OCI-LY7 (cell line): ENCODE measurements around the gene SDC4. TPM values are rescaled to one million over a fixed set of nuclear protein-coding genes. Genes with fewer than 3 reads are reported as not detected.

ENCODE experiments used
- BruUV-seq: library from RNA; stranded (reverse); fragments of 400-500 nt; replicated peaks from 2 replicates; lab custom pipeline; 2021; lab: Mats Ljungman, UMichigan
- CTCF ChIA-PET: fragments of 300-600 bp; sonication (Branson Sonifier 250); formaldehyde crosslinking; loops from one replicate; lab custom pipeline; 2022; ENCODE audit warnings: antibody characterized with exemption; ENCODE audit not compliant: unreplicated experiment; lab: Charles Lee
- POLR2A ChIA-PET: fragments of 300-600 bp; sonication (Branson Sonifier 250); formaldehyde crosslinking; loops from one replicate; lab custom pipeline; 2022; ENCODE audit warnings: antibody characterized with exemption; lab: Charles Lee
- DNase-seq: peaks from one replicate; pipeline ENCODE4 v3.0.0-alpha.2; 2015; ENCODE audit warnings: low spot score
- H2AFZ ChIP-seq: fragments of 200-600 bp; sonication (generic), shearing (Covaris generic); 2 replicates; pipeline ENCODE4 v1.6.1; 2014; ENCODE audit warnings: mild to moderate bottlenecking, antibody characterized with exemption, low read length, moderate library complexity
- H3K27ac ChIP-seq: fragments of 200-600 bp; sonication (generic); 2 replicates; pipeline ENCODE4 v1.5.1; 2014; ENCODE audit warnings: mixed run types, low read depth, mild to moderate bottlenecking, moderate library complexity, low read length, inconsistent platforms; ENCODE audit not compliant: poor library complexity, severe bottlenecking
- H3K36me3 ChIP-seq: fragments of 200-600 bp; sonication (generic); 2 replicates; pipeline ENCODE4 v1.6.1; 2014; ENCODE audit warnings: mild to moderate bottlenecking, antibody characterized with exemption, low read length, moderate library complexity, mixed read lengths; ENCODE audit not compliant: insufficient read depth
- H3K4me1 ChIP-seq: fragments of 200-600 bp; sonication (generic); 2 replicates; pipeline ENCODE4 v1.5.1; 2014; ENCODE audit warnings: mild to moderate bottlenecking, low read length; ENCODE audit not compliant: insufficient read depth, poor library complexity, severe bottlenecking
- H3K4me2 ChIP-seq: fragments of 200-600 bp; sonication (generic); 2 replicates; pipeline ENCODE4 v1.6.1; 2014; ENCODE audit warnings: mild to moderate bottlenecking, low read length
- H3K4me3 ChIP-seq: fragments of 200-600 bp; sonication (generic); 2 replicates; pipeline ENCODE4 v1.5.1; 2014; ENCODE audit warnings: mild to moderate bottlenecking, low read depth, low read length; ENCODE audit not compliant: poor library complexity, severe bottlenecking
- H3K79me2 ChIP-seq: fragments of 200-600 bp; sonication (generic); 2 replicates; pipeline ENCODE4 v1.6.1; 2016; ENCODE audit warnings: low read depth, mild to moderate bottlenecking, low read length, moderate library complexity, mixed read lengths; ENCODE audit not compliant: insufficient read depth
- H3K9me2 ChIP-seq: fragments of 200-600 bp; sonication (generic); 2 replicates; pipeline ENCODE4 v1.6.1; 2016; ENCODE audit warnings: mild to moderate bottlenecking, low read length, mixed read lengths; ENCODE audit not compliant: insufficient read depth
- H3K9me3 ChIP-seq: fragments of 200-600 bp; sonication (generic); 2 replicates; pipeline ENCODE4 v1.6.1; 2014; ENCODE audit warnings: mild to moderate bottlenecking, mixed run types, low read length, mixed read lengths
- H4K20me1 ChIP-seq: fragments of 200-600 bp; sonication (generic); 2 replicates; pipeline ENCODE4 v1.6.1; 2014; ENCODE audit warnings: mild to moderate bottlenecking, antibody characterized with exemption, low read length, moderate library complexity, mixed read lengths; ENCODE audit not compliant: insufficient read depth
- EZH2phosphoT487 ChIP-seq: fragments of 200-600 bp; sonication (generic); IDR thresholded peaks from 2 replicates; pipeline ENCODE4 v1.6.1; 2018; ENCODE audit warnings: low read depth, borderline replicate concordance, mild to moderate bottlenecking, mixed run types, antibody characterized with exemption, low read length, moderate library complexity, mixed read lengths
- intact Hi-C: fragments of 100-400 bp; cut with micrococcal nuclease; formaldehyde crosslinking; loops from one replicate; pipeline ENCODE4 v1.10.0; 2022; ENCODE audit not compliant: unreplicated experiment
- total RNA-seq, 2 experiments: library from RNA; depleted of rRNA in 1 of 2; stranded (reverse); fragments of >200 nt in 1 of 2; shearing (Covaris generic) in 1 of 2; gene quantifications; 2 replicates each; pipeline ENCODE4 v1.2.3, GENCODE V29; 2014 to 2022
- TF ChIP-seq, protein P1 (sequence below): fragments of 200-600 bp; sonication (generic); conservative IDR thresholded peaks from 2 replicates; pipeline ENCODE4 v1.5.1; 2014; ENCODE audit warnings: mild to moderate bottlenecking, antibody characterized with exemption, low read length, moderate library complexity, mixed read lengths

Gene SDC4
- total RNA-seq, 2 experiments from 2014 or later, result not detected

DNA sequence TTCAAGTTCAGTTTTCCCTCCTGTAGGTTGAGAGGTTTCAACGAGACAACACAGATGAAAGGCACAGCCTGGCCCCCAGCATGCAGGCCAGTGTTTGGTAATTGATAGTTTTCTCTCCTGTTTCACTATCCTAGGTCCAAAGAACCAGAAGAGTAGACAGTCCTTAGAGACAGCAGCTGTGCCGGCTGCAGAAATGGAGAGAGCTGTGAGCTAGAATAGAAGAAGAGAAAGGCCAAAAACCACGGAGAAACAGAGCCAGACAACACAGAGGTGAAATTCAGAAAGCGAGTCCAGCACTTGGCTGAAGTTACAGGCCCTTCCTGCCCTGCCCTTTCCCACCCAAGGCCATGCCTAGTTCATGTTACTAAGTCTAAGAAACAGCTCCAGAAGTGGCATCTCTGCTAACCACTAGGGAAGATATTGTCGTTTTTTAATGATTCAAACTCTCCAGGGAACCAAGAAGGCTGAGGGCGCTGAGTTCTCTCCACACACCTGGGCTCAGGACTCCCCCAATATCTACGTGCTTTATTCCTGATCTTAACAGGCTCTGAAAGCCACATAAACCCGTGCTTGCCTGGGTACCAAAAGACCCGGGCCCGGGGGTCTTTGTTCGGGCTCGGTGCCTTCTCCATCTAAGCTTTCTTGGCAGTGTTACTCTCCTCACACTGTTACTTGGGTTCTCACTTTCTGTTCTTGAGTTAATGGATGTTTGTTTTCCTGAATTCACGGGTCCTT is 58.1 kb downstream of the SDC4 start:
- Histone ChIP-seq H3K4me1 (no peaks in the 10 kb centered on the region), H3K79me2 (no peaks in the 10 kb centered on the region), H3K27ac (no peak overlapping the region), H3K4me3 (no peak overlapping the region), H2AFZ (no peak overlapping the region), H3K9me3 (no peaks in the 10 kb centered on the region), H3K4me2 (no peak overlapping the region), H3K9me2 (no peaks in the 10 kb centered on the region), H4K20me1 (no peaks in the 10 kb centered on the region), H3K36me3 (no peaks in the 10 kb centered on the region)
- CTCF ChIA-PET, result no interaction called here
- TF ChIP-seq, protein P1, sequence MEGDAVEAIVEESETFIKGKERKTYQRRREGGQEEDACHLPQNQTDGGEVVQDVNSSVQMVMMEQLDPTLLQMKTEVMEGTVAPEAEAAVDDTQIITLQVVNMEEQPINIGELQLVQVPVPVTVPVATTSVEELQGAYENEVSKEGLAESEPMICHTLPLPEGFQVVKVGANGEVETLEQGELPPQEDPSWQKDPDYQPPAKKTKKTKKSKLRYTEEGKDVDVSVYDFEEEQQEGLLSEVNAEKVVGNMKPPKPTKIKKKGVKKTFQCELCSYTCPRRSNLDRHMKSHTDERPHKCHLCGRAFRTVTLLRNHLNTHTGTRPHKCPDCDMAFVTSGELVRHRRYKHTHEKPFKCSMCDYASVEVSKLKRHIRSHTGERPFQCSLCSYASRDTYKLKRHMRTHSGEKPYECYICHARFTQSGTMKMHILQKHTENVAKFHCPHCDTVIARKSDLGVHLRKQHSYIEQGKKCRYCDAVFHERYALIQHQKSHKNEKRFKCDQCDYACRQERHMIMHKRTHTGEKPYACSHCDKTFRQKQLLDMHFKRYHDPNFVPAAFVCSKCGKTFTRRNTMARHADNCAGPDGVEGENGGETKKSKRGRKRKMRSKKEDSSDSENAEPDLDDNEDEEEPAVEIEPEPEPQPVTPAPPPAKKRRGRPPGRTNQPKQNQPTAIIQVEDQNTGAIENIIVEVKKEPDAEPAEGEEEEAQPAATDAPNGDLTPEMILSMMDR, result no peak
- TF ChIP-seq EZH2phosphoT487, result no peak
- no TSS peak for BruUV-seq
- no peak for DNase-seq
- intact Hi-C loops, result no loop called here
- POLR2A ChIA-PET, result no interaction called here

DNA sequence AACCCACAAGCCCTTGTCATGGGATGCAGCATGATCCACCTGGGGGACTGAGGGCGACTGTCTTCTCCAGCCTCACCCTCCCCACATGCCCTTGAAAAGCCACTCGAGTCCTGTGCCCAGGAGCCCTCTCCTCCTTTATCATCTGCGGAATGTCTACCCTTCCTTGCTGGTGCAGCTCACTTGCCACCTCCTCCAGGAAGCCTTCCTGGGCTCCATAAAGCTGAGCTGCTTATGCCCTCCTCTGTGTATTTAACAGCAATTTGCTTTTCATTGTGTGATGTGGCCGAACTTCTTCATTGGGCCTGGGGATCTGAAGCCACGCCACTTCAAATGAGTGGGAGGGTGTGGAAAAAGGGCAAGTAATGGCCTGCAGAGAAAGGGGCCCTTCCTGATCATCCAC is 59.4 kb downstream of the SDC4 start:
- Histone ChIP-seq H3K4me2 (no peak overlapping the region), H3K9me2 (no peaks in the 10 kb centered on the region), H4K20me1 (no peaks in the 10 kb centered on the region), H3K4me3 (no peak overlapping the region), H3K27ac (no peak overlapping the region), H3K4me1 (no peaks in the 10 kb centered on the region), H3K79me2 (no peaks in the 10 kb centered on the region), H3K36me3 (no peaks in the 10 kb centered on the region), H3K9me3 (no peaks in the 10 kb centered on the region), H2AFZ (no peak overlapping the region)
- DNase-seq, result no peak
- no TSS peak for BruUV-seq
- ChIA-PET POLR2A (no interaction called here), CTCF (no interaction called here)
- TF ChIP-seq EZH2phosphoT487, result no peak
- TF ChIP-seq, protein P1, result no peak
- intact Hi-C loops, result no loop called here

DNA sequence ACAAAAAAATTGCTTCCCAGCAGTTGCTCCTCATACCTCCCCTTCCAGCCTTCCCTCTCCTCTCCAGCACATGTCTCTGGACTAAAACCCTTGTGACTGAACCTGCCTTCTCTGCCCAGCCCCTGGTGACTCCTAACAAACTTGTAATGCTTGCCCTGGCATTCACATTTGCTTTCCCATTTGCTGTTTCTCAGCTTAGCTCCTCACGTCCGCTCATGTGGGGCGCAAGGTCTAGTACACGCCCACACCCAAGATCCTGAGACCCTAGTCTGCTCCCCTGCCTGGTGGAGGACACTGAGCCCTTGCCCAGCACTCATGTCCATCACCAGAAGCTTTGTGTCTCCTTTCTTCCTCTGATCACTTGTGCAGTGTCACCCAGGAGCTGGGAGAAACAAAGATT is 59.8 kb downstream of the SDC4 start:
- no peaks in the 10 kb centered on the region for H3K9me2 ChIP-seq
- no peak overlapping the region for H3K27ac ChIP-seq
- ChIA-PET CTCF (no interaction called here), POLR2A (no interaction called here)
- H3K36me3 ChIP-seq, result no peaks in the 10 kb centered on the region
- H3K4me2 ChIP-seq, result no peak overlapping the region
- no peak for DNase-seq
- H3K79me2 ChIP-seq, result no peaks in the 10 kb centered on the region
- intact Hi-C loops, result no loop called here
- no peaks in the 10 kb centered on the region for H3K9me3 ChIP-seq
- H2AFZ ChIP-seq, result no peak overlapping the region
- TF ChIP-seq, protein P1, result no peak
- no peak for TF ChIP-seq EZH2phosphoT487
- H3K4me3 ChIP-seq, result no peak overlapping the region
- no TSS peak for BruUV-seq
- H3K4me1 ChIP-seq, result no peaks in the 10 kb centered on the region
- no peaks in the 10 kb centered on the region for H4K20me1 ChIP-seq
